Measurements from ENCODE around the gene RNF223.

DNA sequence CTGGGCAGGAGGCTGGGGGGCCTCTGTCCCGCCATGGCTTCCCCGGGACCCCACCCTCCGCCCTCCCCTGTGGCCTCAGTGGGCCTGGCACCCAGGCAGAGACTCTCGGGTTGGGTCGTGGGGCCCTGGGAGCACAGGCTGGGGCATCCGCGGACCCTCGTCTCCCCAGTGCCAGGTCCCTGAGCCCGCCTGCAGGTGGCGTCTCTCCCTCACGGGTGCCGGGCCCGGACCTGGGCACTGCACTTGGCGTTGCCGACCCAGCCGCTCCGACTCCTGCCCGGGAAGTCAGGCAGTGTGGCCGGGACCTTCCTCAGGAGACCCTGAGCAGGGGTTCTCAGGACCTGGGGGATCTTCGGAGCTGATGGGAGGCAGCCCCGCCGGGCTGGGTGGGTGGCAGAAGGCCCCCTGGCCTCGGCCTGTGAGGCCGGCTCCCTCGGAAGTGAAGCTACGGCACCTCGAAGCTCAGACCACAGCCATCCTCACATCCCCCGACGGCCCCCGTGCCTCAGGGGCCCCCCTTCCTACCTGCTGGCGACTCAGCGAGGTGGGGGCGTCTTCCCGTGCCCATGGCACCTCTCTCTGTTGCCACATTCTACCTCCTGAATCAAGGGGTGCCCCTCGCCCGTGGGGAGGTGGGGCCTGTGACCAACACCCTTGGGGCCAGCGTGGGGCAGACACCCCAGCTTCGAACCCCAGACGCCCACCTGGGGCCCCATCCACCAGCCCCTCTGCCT is 48.1 kb upstream of the RNF223 start:
- TF ChIP-seq LEF1 (IDR thresholded peaks at IDR 0.05; ENCODE audit: borderline replicate concordance) (no peak), SP1 (IDR thresholded peaks at IDR 0.05) (no peak), L3MBTL2 (conservative IDR thresholded peaks at IDR 0.05) (no peak), ARNT (IDR thresholded peaks at IDR 0.05) (no peak), FOXA1 (IDR thresholded peaks at IDR 0.05) (no peak)

All from HEK293T (cell line).